Neuronal stem cell (in vitro differentiated cells): ENCODE results near the gene HOXD9.

Experiments
- DNase-seq: peaks from one replicate; pipeline ENCODE4 v3.0.0-alpha.2; 2013; ENCODE audit warnings: low spot score
- H2AFZ ChIP-seq: one replicate; pipeline ENCODE4 v1.6.1; 2013; ENCODE audit warnings: mild to moderate bottlenecking, low read length, inconsistent platforms
- H2AK5ac ChIP-seq: 2 replicates; pipeline ENCODE4 v1.6.1; 2013; ENCODE audit warnings: low read depth, mild to moderate bottlenecking, inconsistent platforms, low read length, moderate library complexity, mixed read lengths
- H2BK120ac ChIP-seq: 2 replicates; pipeline ENCODE4 v1.6.1; 2013; ENCODE audit warnings: low read depth, mild to moderate bottlenecking, inconsistent platforms, low read length, moderate library complexity, mixed read lengths
- H2BK12ac ChIP-seq: one replicate; pipeline ENCODE4 v1.6.1; 2013; ENCODE audit warnings: low read length, inconsistent platforms
- H2BK15ac ChIP-seq: 2 replicates; pipeline ENCODE4 v1.6.1; 2013; ENCODE audit warnings: mild to moderate bottlenecking, low read length, inconsistent platforms, mixed read lengths
- H2BK5ac ChIP-seq: one replicate; pipeline ENCODE4 v1.6.1; 2013; ENCODE audit warnings: inconsistent platforms, mild to moderate bottlenecking, low read length, moderate library complexity
- H3K14ac ChIP-seq: one replicate; pipeline ENCODE4 v1.6.1; 2013; ENCODE audit warnings: low read length, inconsistent platforms
- H3K18ac ChIP-seq: 2 replicates; pipeline ENCODE4 v1.6.1; 2013; ENCODE audit warnings: low read length, inconsistent platforms
- H3K23ac ChIP-seq: 2 replicates; pipeline ENCODE4 v1.6.1; 2013; ENCODE audit warnings: low read depth, mild to moderate bottlenecking, mixed read lengths, low read length, inconsistent platforms; ENCODE audit not compliant: poor library complexity
- H3K27ac ChIP-seq: replicated peaks from 3 replicates; pipeline ENCODE4 v1.5.1; 2013; ENCODE audit warnings: low read length, inconsistent platforms
- H3K27me3 ChIP-seq, 3 experiments: 2 replicates each; pipeline ENCODE4 v1.6.1; 2013; ENCODE audit warnings: low read length in 3 of 3, mild to moderate bottlenecking in 2 of 3, inconsistent platforms in 1 of 3, low read depth in 1 of 3, mixed read lengths in 1 of 3, moderate library complexity in 1 of 3; ENCODE audit not compliant: control insufficient read depth in 3 of 3, insufficient read depth in 3 of 3
- H3K36me3 ChIP-seq, 2 donors: replicated peaks in 1 of 2; 2 replicates each; pipeline ENCODE4 v1.6.1; 2013; ENCODE audit warnings: low read length in 2 of 2; ENCODE audit not compliant: control insufficient read depth in 2 of 2, insufficient read depth in 2 of 2
- H3K4ac ChIP-seq: 2 replicates; pipeline ENCODE4 v1.6.1; 2013; ENCODE audit warnings: inconsistent platforms, mild to moderate bottlenecking, low read length, moderate library complexity
- H3K4me1 ChIP-seq, 2 donors: 1 replicate in 1 of 2; 2 replicates in 1 of 2; pipeline ENCODE4 v1.6.1; 2013; ENCODE audit warnings: low read length in 2 of 2, low read depth in 1 of 2; ENCODE audit not compliant: control insufficient read depth in 2 of 2, insufficient read depth in 1 of 2
- H3K4me2 ChIP-seq: one replicate; pipeline ENCODE4 v1.6.1; 2013; ENCODE audit warnings: mild to moderate bottlenecking, low read length, inconsistent platforms; ENCODE audit not compliant: insufficient read depth, poor library complexity, severe bottlenecking
- H3K4me3 ChIP-seq, 2 donors: 2 replicates each; pipeline ENCODE4 v1.5.1; 2013; ENCODE audit warnings: low read length in 2 of 2, mild to moderate bottlenecking in 2 of 2, inconsistent platforms in 1 of 2, moderate library complexity in 1 of 2
- H3K79me1 ChIP-seq: one replicate; pipeline ENCODE4 v1.6.1; 2013; ENCODE audit warnings: low read depth, mild to moderate bottlenecking, inconsistent platforms, low read length, moderate library complexity
- H3K9ac ChIP-seq: one replicate; pipeline ENCODE4 v1.6.1; 2013; ENCODE audit warnings: mild to moderate bottlenecking, low read depth, low read length, inconsistent platforms; ENCODE audit not compliant: poor library complexity
- H3K9me3 ChIP-seq, 2 donors: replicated peaks in 1 of 2; 2 replicates each; pipeline versions ENCODE3 to v1.6.1; 2013; ENCODE audit warnings: low read length in 2 of 2, mild to moderate bottlenecking in 2 of 2, inconsistent platforms in 1 of 2, low read depth in 1 of 2, mixed read lengths in 1 of 2, moderate library complexity in 1 of 2; ENCODE audit not compliant: control insufficient read depth in 2 of 2, insufficient read depth in 1 of 2
- H4K8ac ChIP-seq: one replicate; pipeline ENCODE4 v1.6.1; 2013; ENCODE audit warnings: low read depth, mild to moderate bottlenecking, inconsistent platforms, low read length, moderate library complexity
- H4K91ac ChIP-seq: one replicate; pipeline ENCODE4 v1.6.1; 2013; ENCODE audit warnings: low read length, low read depth, mild to moderate bottlenecking, inconsistent platforms; ENCODE audit not compliant: poor library complexity
- WGBS, 2 donors: extraction: QIAGEN DNeasy Blood & Tissue Kit; methylation state at CpG; one replicate each; pipeline ENCODE4 v1.1.7; 2013; ENCODE audit warnings: missing lambda C conversion rate in 2 of 2, mixed read lengths in 1 of 2; ENCODE audit not compliant: insufficient read length in 2 of 2, insufficient replicate concordance in 1 of 2; ENCODE audit errors: extremely low coverage in 2 of 2; 5-methylcytosine and 5-hydroxymethylcytosine counted together

The HOXD9 gene

GRCh38 chr2:176093898-176094249, 28.6 kb upstream of the HOXD9 start:
- H3K14ac ChIP-seq, result no peak overlapping the region
- H3K36me3 ChIP-seq, result no peaks in the 10 kb centered on the region
- no peak overlapping the region for H4K91ac ChIP-seq
- H3K4ac ChIP-seq, result no peak overlapping the region
- H2BK12ac ChIP-seq, result no peak overlapping the region
- H2BK15ac ChIP-seq, result no peak overlapping the region
- peaks cover 2 to 3% of the 10 kb centered on the region in 2 donors for H3K4me1 ChIP-seq
- H3K27ac ChIP-seq, result no peak overlapping the region
- no peak overlapping the region for H2AK5ac ChIP-seq
- H2BK5ac ChIP-seq, result no peak overlapping the region
- peaks cover 60 to 97% (median 91%) of the 10 kb centered on the region in 3 experiments for H3K27me3 ChIP-seq
- no peak overlapping the region for H3K9ac ChIP-seq
- no peak overlapping the region for H2AFZ ChIP-seq
- peaks cover 0 to 4% of the 10 kb centered on the region in 2 donors for H3K9me3 ChIP-seq
- no peak overlapping the region for H4K8ac ChIP-seq
- H3K79me1 ChIP-seq, result no peaks in the 10 kb centered on the region
- no peak for DNase-seq
- H3K4me3 ChIP-seq, result no peak overlapping the region
- H3K4me2 ChIP-seq, result no peak overlapping the region
- no peak overlapping the region for H2BK120ac ChIP-seq
- WGBS, 2 donors, result no CpG with 5 or more reads among the region's 8 CpGs
- no peak overlapping the region for H3K18ac ChIP-seq
- H3K23ac ChIP-seq, result no peak overlapping the region

- peaks cover 0 to 4% of the 10 kb centered on the region in 2 donors for H3K9me3 ChIP-seq
- H3K18ac ChIP-seq, result no peak overlapping the region
- no peaks in the 10 kb centered on the region for H3K79me1 ChIP-seq
- no peak overlapping the region for H2BK5ac ChIP-seq
- H2BK120ac ChIP-seq, result no peak overlapping the region
- H3K23ac ChIP-seq, result no peak overlapping the region
- peaks cover 63 to 97% (median 91%) of the 10 kb centered on the region in 3 experiments for H3K27me3 ChIP-seq
- H3K9ac ChIP-seq, result no peak overlapping the region
- no peak overlapping the region for H4K91ac ChIP-seq
- no peak overlapping the region for H3K4ac ChIP-seq
- H3K4me2 ChIP-seq, result no peak overlapping the region
- no peak overlapping the region for H2BK15ac ChIP-seq
- no peak overlapping the region for H2AFZ ChIP-seq
- peaks cover 2 to 3% of the 10 kb centered on the region in 2 donors for H3K4me1 ChIP-seq
- no peak overlapping the region for H3K27ac ChIP-seq
- no peak for DNase-seq
- no CpG with 5 or more reads among the region's 12 CpGs for WGBS, 2 donors
- no peak overlapping the region for H4K8ac ChIP-seq
- H2BK12ac ChIP-seq, result no peak overlapping the region
- H2AK5ac ChIP-seq, result no peak overlapping the region
- H3K14ac ChIP-seq, result no peak overlapping the region
- no peak overlapping the region for H3K4me3 ChIP-seq
- no peaks in the 10 kb centered on the region for H3K36me3 ChIP-seq
These were observed 28.2 kb upstream of the HOXD9 start for GRCh38 chr2:176094349-176094748.

- Histone ChIP-seq H3K4ac (no peak overlapping the region), H3K27me3 (peaks cover 67 to 97% (median 91%) of the 10 kb centered on the region in 3 experiments), H3K18ac (no peak overlapping the region), H3K9me3 (peaks cover 0 to 6% of the 10 kb centered on the region in 2 donors), H3K4me1 (peaks cover 2 to 3% of the 10 kb centered on the region in 2 donors), H2BK12ac (no peak overlapping the region), H3K27ac (no peak overlapping the region), H3K36me3 (no peaks in the 10 kb centered on the region), H3K9ac (no peak overlapping the region), H4K8ac (no peak overlapping the region), H2BK5ac (no peak overlapping the region), H2AFZ (no peak overlapping the region), H2BK120ac (no peak overlapping the region), H2BK15ac (no peak overlapping the region), H3K14ac (no peak overlapping the region), H3K4me2 (no peak overlapping the region), H3K23ac (no peak overlapping the region), H2AK5ac (no peak overlapping the region), H3K79me1 (no peaks in the 10 kb centered on the region), H3K4me3 (no peak overlapping the region), H4K91ac (no peak overlapping the region)
- DNase-seq, result no peak
- no CpG with 5 or more reads among the region's 5 CpGs for WGBS, 2 donors
These were observed 27.1 kb upstream of the HOXD9 start for GRCh38 chr2:176095421-176095820.

- Histone ChIP-seq H2AFZ (no peak overlapping the region), H3K27ac (no peak overlapping the region), H2BK120ac (no peak overlapping the region), H3K27me3 (peaks cover 69 to 97% (median 93%) of the 10 kb centered on the region in 3 experiments), H3K14ac (no peak overlapping the region), H2BK12ac (no peak overlapping the region), H3K4me3 (no peak overlapping the region), H3K9ac (no peak overlapping the region), H2BK15ac (no peak overlapping the region), H2AK5ac (no peak overlapping the region), H3K79me1 (no peaks in the 10 kb centered on the region), H3K36me3 (no peaks in the 10 kb centered on the region), H4K8ac (no peak overlapping the region), H3K4me1 (peaks cover 2 to 3% of the 10 kb centered on the region in 2 donors), H2BK5ac (no peak overlapping the region), H3K18ac (no peak overlapping the region), H3K23ac (no peak overlapping the region), H3K4me2 (no peak overlapping the region), H3K4ac (no peak overlapping the region), H4K91ac (no peak overlapping the region), H3K9me3 (peaks cover 2 to 11% of the 10 kb centered on the region in 2 donors)
- DNase-seq, result no peak
- WGBS, 2 donors, result no CpG with 5 or more reads among the region's 16 CpGs
These were observed 26.1 kb upstream of the HOXD9 start for GRCh38 chr2:176096243-176096985.
